GM21515 (cell line): ENCODE results near the gene UGCG.
"Not testable (repeated sequence)": the region's sequence is repeated elsewhere in the genome, so short reads cannot be mapped to it uniquely, and the experiment has no call there.

Source experiments
- ATAC-seq: cut with Tn5 transposase; IDR thresholded peaks from one replicate; pipeline ENCODE4 v1.9.1; 2021; ENCODE audit not compliant: unreplicated experiment

The UGCG gene

DNA sequence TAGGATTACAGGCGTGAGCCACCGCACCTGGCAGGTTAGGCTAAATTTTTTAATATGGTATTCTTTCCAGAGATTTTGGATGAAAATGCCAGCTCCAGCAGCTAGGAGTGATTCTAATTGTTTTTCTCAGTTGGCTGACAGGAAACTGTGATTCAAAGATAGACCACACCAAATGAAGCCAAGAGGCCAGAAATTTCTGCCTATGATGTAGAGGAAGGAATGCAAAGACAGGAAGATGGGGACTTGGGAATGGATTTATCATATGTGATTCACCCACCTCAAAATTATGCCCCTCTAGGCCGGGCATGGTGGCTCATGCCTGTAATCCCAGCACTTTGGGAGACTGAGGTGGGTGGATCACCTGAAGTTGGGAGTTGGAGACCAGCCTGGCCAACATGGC lies 53.3 kb downstream of the UGCG start:
- ATAC-seq: no peak

DNA sequence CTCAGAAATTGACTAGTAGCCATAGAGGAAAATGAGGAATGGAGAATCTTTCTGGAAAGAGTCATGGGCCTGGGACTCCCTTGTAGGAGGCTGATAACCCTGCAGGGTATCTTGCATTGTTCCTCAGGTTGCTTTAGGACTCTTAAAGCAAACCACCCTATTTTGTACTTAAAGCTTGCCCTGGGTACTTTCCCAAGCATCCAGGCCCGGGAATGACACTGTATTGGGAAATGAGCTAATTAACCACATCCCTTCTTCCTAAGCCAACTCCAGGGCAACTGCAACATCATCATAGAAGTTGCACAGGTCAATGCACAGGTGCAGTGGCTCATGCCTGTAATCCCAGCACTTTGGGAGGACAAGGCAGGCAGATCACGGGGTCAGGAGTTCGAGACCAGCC lies 55.9 kb downstream of the UGCG start:
- ATAC-seq: no peak

DNA sequence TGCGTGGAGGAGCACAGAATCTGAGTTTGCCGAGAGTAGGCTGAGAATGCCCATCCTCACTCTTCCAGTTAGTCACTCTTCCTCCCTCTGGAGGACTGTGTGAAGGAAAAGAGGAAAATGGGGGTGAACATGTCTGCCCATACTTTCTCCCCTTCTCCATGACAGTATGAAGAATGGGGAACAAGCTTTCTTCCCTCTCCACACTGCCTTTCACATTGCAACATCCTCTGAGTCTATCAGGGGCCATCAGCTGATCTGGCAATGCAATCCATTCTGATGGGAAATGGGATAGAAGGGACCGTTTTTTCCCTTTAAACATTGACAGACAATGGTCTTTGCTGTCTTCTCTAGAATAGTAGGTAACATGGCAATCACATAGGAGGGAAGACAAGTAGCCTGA lies 56.8 kb downstream of the UGCG start:
- no peak for ATAC-seq

DNA sequence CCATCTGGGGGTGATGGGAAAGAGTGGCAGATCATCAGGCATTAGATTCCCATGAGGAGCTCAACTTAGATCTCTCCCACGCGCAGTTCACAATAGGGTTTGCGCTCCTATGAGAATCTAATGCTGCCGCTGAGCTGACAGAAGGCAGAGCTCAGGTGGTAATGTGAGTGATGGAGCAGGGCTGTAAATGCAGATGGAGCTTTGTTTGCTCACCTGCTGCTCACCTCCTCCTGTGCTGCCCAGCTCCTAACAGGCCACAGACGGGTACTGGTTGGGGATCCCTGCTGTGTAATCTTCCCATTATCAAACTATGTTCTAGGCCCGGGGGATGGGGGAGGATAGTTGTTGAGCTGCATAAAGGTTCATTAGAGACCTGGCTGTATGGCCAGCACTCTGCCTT lies 58.4 kb downstream of the UGCG start:
- ATAC-seq: no peak

DNA sequence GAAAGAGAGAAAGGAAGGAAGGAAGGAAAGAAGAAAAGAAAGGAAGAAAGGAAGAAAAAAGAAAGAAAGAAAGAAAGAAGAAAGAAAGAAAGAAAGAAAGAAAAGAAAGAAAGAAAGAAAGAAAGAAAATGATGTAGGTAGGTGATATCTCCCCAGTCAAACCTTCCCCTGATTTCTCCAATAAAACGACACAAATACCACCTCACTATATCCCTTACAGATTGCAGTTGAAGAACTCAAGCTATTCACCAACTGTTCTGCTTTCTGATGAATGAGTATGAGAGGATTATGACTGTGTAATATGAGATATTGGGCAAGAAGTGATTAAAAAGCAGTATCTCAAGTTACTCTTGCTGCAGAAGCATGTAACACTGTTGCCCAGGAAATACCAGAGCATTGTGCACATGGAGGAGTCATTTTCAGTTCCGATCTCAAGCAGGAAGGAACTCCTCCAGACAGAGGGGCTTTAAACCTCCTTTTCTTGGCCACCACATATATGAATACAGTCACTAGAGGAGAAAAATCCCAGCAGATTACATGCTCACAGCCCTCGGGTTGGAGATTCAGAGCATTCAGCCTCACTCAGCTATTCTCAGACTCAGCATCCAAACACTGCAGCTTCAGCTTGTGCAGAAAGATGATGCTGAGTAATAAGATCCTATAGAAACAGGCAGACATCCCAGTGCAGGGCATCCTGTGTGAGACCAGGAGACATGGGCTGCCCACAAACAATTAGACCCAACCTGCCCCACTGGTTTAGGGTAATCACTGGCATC lies 61.4 kb downstream of the UGCG start:
- ATAC-seq: no peak

DNA sequence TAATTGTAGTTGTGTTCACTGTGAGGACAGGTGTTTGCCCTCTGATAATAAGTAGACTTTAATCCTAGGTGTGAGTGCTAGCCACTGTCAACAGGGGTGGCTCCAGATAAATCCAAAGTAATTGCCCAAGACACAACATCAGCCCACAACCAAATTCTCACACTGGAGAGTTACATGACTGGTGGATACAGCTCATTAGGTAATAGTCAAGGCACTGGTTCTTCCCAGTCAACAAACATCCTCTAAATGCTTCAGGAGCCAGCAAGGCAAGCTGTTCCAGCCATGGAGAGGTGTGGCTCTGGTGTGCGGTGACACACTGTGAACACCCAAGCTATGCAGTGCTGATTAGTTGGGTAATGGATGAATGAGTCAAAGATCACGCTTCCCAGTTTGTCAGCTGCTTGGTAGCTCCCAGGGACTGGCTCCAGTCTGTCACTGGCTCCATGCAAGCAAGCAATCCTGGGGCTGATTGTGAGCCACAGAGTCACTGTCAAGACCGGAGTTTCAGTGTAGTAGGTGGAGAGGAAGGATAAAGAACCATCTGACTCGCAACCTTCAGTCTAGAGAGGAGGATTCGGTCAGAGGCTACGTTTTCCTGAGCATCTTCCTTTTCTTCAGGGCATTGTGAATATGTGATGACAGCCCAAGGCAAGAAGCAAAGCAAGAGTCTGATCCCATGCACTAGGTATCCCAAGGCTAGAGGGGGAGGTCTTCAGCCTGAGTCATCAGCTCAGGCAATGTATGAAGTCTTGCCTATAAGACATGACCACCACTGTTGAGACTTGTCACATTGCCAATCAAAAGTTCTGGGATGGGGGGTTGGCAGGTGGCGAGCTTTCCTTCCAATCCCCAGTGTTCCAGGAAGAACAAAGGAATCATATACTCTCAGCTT lies 63.1 kb downstream of the UGCG start:
- no peak for ATAC-seq

DNA sequence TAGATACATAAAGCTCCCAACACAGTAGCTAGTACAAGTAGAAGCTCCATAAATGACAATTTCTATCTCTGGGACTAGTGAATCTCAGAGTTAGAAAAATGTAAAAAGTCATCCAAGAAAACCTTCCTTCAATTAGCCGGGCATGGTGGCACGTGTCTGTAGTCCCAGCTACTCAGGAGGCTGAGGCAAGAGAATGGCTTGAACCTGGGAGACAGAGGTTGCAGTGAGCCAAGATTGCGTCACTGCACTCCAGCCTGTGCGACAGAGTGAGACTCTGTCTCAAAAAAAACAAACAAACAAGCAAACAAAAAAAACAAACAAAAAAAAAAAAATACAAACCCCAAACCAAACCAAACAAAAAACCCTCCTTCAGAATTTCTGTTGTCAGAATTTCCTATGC lies 63.9 kb downstream of the UGCG start:
- not testable (repeated sequence) for ATAC-seq

DNA sequence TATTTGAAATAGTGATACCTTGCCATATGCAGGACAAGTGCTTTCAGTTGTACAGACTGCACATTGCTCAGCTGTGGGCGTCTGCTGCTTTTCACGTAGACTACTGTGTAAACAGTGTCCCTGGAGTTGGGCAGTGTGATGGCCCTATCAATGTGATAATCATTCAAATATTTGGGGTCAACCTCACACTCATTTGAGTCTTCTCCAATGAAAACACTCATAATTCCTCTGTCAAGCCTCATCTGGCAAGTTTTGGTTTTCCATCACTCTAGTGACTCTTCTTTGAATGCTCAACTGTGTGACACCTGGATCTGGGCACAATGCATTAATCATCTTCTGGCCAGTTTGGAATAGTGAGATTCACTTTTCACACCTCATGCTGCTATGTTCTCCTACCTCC lies 64.4 kb downstream of the UGCG start:
- ATAC-seq: no peak

DNA sequence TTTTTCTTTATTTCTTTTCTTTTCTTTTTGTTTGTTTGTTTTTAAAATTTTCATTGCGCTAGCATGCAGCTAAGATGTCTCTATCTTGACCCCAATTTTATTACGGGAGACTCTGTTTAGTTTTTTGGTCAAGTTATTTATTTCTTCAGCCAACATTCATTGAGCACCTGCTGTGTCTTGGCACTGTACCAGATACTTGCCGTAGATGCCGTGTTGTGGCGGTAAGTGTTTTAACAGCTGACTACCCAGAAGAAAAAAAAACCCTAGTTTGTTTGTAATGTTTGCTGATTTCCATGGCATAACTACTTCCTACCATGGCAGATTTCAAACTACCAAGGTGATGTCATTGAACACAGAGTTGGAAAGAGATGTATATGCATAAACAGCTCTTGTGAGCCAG lies 65.0 kb downstream of the UGCG start:
- ATAC-seq: no peak

DNA sequence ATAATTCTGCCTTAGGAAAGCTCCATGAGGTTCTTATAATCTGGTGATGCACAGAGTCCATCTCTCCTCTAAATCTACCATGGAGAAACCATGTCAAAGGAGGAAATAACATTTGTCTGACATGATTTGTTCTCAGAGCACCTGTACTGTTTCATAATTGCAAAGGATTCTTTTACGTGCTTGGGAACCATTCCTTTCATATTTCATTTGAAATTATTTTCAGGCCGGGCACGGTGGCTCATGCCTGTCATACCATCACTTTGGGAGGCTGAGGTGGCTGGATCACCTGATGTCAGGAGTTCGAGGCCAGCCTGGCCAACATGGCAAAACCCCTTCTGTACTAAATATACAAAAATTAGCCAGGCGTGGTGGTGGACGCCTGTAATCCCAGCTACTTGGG lies 65.4 kb downstream of the UGCG start:
- ATAC-seq: no peak

DNA sequence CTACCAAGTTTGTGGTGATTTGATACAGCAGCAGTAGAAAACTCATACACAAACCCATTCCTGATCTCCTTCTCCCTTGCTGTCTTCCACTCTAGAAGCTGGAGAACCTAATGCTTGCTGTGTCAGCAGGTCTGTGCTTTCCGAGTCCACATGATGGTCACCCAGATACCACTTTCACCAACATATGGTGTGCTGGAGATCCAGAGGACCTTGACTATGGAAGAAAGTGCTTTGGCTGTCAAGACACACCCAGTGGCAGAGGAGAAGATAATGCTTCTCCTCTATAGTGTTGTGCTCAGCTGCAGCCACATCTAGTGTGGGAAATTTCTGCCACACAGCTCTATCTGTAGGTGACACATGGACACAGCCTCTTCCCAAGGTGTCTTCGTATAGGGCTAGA lies 67.4 kb downstream of the UGCG start:
- no peak for ATAC-seq

DNA sequence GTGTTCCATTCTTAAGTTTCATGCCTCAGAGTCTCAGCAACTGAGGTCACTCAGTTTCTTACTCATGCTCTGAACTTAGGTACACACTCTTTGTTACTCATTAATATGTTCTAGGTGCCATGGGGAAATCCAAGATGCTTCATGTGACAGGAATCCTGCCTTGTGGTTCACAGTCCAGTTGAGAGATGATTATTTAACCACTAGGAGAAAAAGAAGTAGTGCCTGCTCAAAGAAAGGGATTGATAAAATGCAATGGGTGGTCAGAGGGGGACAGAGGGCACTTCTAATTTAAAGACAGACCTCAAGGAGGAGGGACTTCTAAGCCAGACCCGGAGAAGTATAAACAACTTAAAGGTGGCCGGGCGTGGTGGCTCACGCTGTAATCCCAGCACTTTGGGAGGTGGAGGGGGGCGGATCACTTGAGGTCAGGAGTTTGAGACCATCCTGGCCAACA lies 69.0 kb downstream of the UGCG start:
- no peak for ATAC-seq

DNA sequence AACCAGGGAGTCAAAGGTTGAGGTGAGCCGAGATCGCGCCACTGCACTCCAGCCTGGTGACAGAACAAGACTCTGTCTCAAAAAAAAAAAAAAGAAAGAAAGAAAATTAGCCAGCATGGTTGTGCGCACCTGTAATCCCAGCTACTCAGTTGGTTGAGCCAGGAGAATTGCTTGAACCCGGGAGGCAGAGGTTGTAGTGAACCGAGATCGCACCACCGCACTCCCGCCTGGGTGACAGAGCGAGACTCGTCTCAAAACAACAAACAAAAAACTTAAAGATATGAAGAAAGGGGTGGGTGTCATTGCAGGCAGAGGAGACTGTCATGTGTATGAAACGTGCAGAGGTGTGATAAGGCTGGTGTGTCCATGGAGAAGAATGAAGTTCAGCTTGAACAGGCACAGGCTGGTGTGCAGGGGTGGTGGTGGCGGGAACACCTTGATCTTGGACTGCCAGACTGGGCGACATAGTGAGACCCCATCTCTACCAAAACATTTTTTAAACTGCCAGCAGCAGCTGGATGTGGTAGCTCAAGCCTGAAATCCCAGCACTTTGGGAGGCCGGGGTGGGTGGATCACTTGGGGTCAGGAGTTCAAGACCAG lies 69.6 kb downstream of the UGCG start:
- ATAC-seq: no peak

DNA sequence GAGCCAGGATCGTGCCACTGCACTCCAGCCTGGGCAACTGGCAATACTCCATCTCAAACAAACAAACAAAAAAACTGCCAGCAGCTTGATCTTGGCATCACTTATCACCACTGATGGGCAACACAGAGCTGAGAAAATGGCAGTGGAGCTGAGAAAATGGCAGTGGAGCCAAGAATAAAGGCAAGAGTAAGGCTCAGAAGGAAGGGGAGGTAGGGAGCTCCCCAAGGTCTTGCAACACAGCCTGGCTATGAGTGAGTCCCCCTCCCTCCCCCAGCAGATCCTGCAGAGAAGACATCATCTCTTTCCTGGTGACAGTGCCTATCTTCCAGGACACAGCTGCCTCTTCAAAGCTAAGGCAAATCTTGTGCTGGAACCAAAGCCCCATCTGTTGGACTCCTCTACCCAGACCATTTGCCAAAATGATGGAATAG lies 70.3 kb downstream of the UGCG start:
- no peak for ATAC-seq

DNA sequence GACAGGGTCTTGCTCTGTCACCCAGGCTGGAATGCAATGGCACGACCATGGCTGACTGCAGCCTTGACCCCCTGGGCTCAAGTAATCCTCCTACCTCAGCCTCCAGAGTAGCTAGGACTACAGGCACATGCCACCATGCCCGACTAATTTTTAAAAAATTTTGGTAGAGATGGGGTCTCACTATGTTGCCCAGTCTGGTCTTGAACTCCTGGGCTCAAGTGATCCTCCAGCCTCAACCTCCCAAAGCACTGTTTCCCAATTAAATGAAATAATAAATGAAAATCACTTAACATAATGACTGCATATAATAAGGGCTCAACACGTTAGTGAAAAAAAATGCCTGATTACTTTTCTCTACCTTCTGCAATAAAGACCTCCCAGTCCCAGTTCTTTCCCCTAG lies 71.0 kb downstream of the UGCG start:
- ATAC-seq: no peak

DNA sequence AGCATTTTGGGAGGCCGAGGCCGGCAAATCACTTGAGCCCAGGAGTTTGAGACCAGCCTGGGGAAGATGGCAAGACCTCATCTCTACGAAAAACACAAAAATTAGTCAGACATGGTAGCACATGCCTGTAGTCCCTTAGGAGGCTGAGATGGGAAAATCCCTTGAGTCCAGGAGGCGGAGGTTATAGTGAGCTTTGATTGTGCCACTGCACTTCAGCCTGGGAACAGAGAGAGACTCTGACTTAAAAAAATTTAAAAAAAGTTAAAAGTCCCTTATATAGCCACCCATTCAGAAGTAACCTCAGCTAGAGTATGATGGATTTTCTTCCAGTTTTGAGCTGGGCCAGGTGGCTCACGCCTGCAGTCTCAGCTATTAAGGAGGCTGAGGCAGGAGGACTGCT lies 72.4 kb downstream of the UGCG start:
- no peak for ATAC-seq

DNA sequence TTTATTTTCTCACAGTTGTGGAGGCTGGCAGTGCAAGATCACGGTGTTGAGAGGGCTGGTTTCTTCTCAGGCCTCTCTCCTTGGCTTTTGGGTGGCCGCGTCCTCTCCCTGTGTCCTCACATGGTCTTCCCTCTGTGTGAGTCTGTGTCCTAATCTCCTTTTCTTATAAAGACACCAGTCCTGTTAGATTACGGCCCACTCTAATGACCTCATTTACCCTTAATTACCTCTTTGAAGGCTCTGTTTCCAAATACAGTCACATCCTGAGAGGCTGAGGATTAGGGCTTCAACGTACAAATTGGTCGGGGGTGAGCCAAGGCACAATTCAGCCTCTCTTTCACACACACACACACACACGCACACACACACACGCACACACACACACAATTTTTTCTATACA lies 73.0 kb downstream of the UGCG start:
- ATAC-seq: no peak

DNA sequence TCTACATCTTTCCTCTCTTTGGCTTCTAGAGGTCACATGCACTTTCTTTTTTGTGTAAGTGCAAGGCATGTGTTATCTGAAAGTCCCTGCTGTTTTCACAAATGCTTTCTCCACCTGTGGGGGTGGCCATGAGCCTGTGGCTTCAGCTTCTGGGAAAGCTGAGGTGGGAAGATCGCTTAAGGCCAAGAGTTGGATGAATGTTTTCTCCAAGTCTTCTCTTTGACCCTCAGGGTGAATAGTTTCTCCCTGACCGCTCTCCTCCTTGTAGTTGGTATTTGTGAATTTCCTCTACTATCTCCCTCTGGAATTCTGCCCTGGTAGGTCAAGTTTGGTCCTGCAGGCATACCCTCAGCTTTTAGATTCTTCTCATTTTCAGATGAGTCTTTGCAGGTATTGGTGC lies 74.2 kb downstream of the UGCG start:
- no peak for ATAC-seq

DNA sequence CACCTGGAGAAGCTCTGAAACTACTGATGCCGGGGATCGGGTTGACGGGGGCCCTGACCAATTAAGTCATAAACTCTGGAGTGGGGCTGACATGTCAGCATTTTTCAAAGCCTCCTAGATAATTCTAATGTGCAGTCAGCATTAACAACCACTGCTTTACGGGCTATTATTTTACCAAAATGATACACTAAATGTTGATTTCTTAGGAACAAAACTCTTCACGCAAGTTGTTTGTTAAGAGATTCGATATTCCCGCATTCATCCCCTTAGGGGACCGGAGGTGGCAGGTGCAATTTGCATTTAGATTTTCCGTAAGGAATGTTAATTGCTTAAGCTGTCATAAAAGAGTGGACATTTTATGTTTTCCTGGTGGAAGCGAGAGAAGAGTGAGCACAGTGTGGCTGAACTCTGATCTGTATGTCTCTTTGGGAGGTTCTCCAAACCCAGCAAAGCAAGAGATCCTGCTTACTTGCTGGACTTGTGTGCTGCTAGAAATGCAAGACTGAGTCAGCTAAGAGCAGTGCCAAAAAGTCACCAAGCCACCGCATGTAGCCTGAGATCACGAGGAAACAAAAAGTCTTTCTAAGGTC lies 77.6 kb downstream of the UGCG start:
- ATAC-seq: no peak

DNA sequence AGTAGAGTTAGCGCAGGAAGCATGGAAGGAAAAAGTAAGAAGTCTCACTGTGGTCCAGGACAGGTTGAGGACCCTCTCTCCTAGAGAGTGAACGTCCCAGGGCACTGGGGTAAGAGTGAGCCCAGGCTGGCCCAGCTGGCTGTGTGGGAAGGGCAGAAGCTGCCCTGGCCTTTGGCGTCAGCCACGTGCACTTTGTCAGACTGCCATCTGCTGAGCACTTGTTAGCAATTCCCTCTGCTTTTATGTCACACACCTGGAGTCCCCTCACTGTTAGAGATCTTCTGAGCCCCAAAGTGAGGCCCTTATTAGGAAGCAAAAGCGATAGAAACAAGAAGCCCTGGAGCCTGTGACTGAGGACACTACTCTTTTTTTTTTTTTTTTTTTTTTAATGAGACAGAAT lies 79.1 kb downstream of the UGCG start:
- no peak for ATAC-seq

DNA sequence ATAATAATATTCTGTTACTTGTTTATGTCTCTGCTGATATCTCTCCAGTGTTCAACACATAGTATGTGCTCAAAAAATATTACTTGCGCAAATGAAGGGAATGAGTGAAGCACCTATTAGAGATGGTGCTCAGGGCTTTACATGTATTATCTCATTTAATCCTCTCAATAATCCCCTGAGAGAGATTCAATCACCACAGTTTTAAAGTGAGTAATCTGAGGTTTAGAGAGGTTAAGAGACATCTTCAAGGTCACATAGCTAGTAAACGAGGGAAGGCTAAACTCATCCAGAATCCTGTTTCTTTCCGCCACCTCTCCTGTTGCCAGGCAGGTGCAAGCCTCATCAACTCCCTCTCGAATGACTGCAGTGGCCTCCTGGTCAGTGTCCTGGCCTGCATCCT lies 82.0 kb downstream of the UGCG start:
- ATAC-seq: no peak

DNA sequence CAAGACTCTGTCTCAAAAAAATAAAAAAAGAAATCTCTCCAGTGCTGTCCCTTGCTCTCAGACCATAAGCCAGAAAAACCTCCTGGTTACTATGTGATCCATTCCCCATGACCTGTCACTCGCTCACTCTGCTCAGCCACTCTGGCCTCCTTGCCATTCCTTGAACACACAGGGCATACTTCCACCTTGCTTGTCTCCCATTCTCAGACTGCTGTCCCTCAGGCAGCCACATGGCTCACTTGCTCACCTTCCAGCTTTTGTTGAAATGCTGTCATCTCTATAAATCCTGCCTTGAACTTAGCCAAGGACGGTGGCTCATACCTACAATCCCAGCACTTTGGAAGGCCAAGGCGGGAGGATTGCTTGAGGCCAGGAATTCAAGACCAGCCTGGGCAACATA lies 82.9 kb downstream of the UGCG start:
- no peak for ATAC-seq
